Fibroblast of the aortic adventitia (primary cell): ENCODE results near the gene IMMT. TPM values are rescaled to one million over a fixed set of nuclear protein-coding genes. Genes with fewer than 3 reads are reported as not detected.
A peak's percentile ranks its signal among the peaks of the same experiment; 100 is the strongest.
"Not testable (repeated sequence)": the region's sequence is repeated elsewhere in the genome, so short reads cannot be mapped to it uniquely, and the experiment has no call there.

Experiments used
- DNase-seq: peaks from one replicate; pipeline ENCODE4 v3.0.0-alpha.2; 2010; ENCODE audit warnings: low read depth
- H3K4me3 ChIP-seq: 2 replicates; pipeline ENCODE4 v1.5.1; 2011; ENCODE audit warnings: low read depth, mild to moderate bottlenecking, control low read depth, low read length, moderate library complexity
- total RNA-seq: library from RNA; depleted of rRNA; stranded (reverse); fragments of >200 nt; gene quantifications from 2 replicates; pipeline ENCODE4 v1.2.3, GENCODE V29; 2012; ENCODE audit warnings: low replicate concordance
- TF ChIP-seq, protein P1 (sequence below): IDR thresholded peaks from 2 replicates; pipeline ENCODE4 v1.5.1; 2011; ENCODE audit warnings: mild to moderate bottlenecking, low read length, control low read depth, inconsistent platforms; ENCODE audit not compliant: insufficient read depth

IMMT gene
- total RNA-seq, 1 donor, result 76.6 TPM

DNA sequence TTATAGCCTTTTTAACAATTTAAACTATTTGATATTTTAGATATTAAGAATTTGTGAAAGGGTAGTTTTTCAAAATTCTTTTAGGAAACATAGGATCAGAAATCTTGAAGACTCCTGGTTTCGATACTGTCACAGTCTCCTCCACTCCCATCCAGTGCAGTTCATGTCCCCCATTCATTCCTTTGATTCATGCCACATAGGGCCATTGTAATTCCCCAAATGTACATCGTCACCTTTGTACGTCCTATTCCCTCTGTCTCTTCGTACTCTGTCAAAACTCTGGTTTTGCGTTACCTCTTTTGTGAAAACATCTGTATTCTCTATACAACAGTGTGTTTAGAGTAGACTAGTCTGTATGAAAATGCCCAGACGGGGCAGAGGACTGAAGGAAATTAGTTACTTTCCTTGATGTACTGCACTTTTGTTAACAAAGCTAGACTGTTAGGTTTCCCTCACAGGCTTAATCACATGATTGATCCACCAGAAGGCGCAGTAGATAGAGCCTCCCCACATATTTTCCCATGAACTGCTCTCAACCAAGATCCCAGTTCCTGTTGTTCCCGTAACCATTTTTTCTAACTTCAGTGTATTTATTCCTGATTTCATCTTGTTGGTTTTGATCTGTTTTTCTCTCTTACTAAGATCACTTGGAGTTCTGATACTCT lies 6.5 kb upstream of the IMMT start:
- no peak overlapping the region for H3K4me3 ChIP-seq
- TF ChIP-seq, protein P1, sequence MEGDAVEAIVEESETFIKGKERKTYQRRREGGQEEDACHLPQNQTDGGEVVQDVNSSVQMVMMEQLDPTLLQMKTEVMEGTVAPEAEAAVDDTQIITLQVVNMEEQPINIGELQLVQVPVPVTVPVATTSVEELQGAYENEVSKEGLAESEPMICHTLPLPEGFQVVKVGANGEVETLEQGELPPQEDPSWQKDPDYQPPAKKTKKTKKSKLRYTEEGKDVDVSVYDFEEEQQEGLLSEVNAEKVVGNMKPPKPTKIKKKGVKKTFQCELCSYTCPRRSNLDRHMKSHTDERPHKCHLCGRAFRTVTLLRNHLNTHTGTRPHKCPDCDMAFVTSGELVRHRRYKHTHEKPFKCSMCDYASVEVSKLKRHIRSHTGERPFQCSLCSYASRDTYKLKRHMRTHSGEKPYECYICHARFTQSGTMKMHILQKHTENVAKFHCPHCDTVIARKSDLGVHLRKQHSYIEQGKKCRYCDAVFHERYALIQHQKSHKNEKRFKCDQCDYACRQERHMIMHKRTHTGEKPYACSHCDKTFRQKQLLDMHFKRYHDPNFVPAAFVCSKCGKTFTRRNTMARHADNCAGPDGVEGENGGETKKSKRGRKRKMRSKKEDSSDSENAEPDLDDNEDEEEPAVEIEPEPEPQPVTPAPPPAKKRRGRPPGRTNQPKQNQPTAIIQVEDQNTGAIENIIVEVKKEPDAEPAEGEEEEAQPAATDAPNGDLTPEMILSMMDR, result peak; percentile 11
- peak; percentile 39 for DNase-seq

DNA sequence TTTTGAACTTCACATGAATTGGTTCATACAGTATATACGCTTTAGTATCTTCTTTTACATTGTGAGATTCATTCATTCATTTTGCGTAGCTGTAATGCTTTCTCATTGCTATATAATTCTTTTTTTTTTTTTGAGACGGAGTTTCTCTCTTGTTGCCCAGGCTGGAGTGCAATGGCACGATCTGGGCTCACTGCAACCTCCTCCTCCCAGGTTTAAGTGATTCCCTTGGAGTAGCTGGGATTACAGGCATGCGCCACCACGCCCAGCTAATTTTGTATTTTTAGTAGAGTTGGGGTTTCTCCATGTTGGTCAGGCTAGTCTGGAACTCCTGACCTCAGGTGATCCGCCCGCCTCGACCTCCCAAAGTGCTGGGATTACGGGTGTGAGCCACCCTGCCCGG lies 5.3 kb upstream of the IMMT start:
- H3K4me3 ChIP-seq, result peak overlapping the region; percentile 72
- not testable (repeated sequence) for DNase-seq

DNA sequence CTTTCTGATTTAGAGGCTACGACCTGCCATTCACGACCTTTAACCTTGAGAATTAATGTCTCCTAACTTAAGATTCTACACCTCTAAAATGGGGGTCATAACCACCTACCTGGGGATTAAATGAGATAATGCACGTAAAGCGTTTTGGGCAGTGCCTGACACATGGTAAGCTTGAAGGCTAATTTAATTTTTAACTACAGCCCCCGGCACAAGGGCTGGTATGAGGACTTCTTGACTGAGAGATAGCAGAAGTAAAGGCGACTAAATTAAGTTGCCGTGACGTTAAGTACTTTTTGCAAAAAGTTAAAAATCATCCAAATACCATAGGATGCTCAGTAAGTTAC lies 4.5 kb upstream of the IMMT start:
- DNase-seq, result no peak
- H3K4me3 ChIP-seq, result peak overlapping the region; percentile 72
- TF ChIP-seq, protein P1, result no peak

DNA sequence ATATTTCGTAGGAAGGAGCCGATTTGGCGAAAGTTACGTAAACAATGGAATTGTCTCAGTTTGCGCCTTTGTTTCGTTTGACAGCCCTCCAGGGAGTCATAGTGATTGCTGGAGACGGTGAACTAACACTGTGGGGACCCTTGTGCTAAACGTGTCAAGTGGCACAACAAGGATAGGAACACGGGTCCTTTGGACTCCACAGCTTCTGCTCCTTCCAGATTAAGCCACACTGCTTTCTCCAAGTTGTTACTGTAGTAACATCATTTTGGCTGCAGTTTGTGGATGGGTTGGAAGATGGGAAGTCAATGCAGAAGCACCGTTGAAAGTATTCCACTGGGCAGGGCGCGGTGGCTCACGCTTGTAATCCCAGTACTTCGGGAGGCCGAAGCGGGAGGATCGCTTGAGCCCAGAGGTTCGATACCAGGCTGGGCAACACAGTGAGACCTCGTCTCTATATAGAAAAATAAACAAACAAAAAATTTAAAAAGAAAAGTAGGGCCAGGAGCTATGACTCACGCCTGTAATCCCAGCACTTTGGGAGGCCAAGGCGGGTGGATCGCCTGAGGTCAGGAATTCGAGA lies 636 bp upstream of the IMMT start:
- peak overlapping the region; percentile 95 for H3K4me3 ChIP-seq
- no peak for DNase-seq
- TF ChIP-seq, protein P1, result no peak

DNA sequence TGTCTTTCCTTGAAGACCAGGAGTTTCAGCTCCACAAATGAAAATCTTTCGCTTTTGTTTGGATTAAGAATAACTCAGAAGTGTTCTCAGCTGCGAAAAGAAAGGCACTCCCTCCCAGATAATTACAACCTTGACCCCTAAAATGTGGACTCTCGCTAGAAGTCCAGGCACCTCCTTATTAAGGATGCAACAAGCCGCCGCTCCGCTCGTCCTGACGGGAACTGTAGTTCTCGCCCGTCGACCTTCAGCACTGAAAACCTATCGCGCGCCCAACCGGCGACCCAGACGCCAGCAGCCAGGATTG lies 559 bp downstream of the IMMT start:
- DNase-seq, result no peak
- TF ChIP-seq, protein P1, result no peak
- H3K4me3 ChIP-seq, result peak overlapping the region; percentile 95

DNA sequence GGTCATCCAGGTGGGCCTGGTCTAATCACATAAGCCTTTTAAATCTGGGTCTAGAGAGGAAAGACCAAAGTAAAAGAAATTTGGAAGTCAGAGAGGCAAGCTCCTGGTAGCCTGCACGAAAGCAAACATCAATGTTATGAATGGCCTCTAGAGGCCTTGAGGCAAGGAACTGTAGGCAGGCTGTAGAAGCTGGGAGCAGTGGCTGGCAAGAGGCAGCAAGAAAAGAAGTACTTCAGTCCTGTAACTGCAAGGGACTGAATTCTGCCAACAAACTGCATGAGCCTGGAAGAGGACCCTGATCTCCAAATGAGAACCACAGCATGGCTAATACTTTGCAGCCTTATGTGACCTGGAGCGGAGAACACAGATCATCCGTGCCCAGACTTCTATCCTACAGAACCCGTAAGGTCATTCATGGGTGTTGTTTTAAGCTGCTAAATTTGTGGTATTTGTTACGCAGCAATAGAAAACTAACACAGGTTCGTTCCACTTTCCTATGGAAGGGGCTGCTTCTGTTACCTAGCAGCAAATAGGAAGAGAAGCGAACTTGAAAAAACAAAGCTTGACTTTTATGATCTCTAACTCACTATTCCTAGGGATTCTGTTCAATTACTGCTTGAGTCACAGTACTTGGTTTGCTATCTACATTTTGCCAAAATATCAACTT lies 1.2 kb downstream of the IMMT start:
- H3K4me3 ChIP-seq, result peak overlapping the region; percentile 95
- DNase-seq, result no peak
- TF ChIP-seq, protein P1, result no peak

DNA sequence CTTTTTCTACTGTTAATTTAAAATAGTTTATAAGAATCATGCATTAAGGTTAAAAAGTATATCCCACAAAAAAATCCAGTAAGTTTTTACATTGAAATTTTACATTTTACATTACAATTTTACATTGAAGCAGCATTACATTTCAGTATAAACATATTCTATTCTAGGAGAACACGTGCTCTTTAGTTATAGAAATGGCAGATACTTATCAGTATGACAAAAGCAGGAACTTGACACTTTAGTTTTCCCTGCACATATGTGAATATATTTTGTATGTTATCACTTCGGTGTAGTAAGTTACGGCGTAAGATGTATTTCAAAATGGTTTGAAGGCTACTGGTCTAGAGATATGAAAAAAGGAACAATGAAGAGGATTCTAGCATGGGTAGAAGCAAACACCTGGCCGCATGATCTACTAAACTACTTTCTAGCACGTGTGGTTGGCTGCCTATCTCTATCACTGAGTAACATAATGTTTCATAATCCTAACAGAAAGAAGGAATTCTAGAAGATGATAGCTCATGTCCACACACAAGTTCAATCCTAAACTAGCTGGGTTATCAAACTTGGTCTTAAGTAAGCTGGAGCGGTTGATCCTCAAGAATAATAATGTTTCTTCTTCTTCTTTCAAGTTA lies 5.4 kb downstream of the IMMT start:
- TF ChIP-seq, protein P1, result no peak
- DNase-seq, result no peak
- no peak overlapping the region for H3K4me3 ChIP-seq
